ENCODE results near the gene TIGAR. TPM values are rescaled to one million over a fixed set of nuclear protein-coding genes. Genes with fewer than 3 reads are reported as not detected.

The TIGAR gene
- total RNA-seq, 1 donor from 2014 or later: 18.1 TPM

GRCh38 chr12:4277205-4277543, 43.8 kb upstream of the TIGAR start:
- TF ChIP-seq EZH2 (IDR thresholded peaks at IDR 0.05) (no peak), EZH2phosphoT487 (IDR thresholded peaks at IDR 0.05) (no peak), CTCF (IDR thresholded peaks at IDR 0.05) (no peak)
- Mint-ChIP-seq H3K36me3 (peaks cover 47% of the 10 kb centered on the region), H3K27ac (peak overlapping the region; percentile 39), H3K9me3 (no peaks in the 10 kb centered on the region), H3K27me3 (ENCODE audit: insufficient read depth, low read depth) (peaks cover 14% of the 10 kb centered on the region), H3K4me1 (peaks cover 63% of the 10 kb centered on the region), H3K4me3 (peak overlapping the region; percentile 97)
- Histone ChIP-seq H3K36me3 (peaks cover 7% of the 10 kb centered on the region), H4K20me1 (ENCODE audit: low read depth) (peaks cover 64% of the 10 kb centered on the region), H3K9me3 (ENCODE audit: low read depth) (no peaks in the 10 kb centered on the region), H3K4me1 (peaks cover 18% of the 10 kb centered on the region), H3K27ac (no peak overlapping the region), H3K27me3 (peaks cover 46% of the 10 kb centered on the region), H2AFZ (replicated peaks) (no peak overlapping the region), H3K79me2 (ENCODE audit: low read depth) (peaks cover 51% of the 10 kb centered on the region), H3K4me3 (no peak overlapping the region), H3K9ac (no peak overlapping the region), H3K4me2 (peak overlapping the region; percentile 32), H3F3A (ENCODE audit: low read depth) (peaks cover 18% of the 10 kb centered on the region)
- DNase-seq (ENCODE audit: low spot score): no peak

- peaks cover 18% of the 10 kb centered on the region for H3K4me1 ChIP-seq
- no peak for DNase-seq (ENCODE audit: low spot score)
- peaks cover 51% of the 10 kb centered on the region for H3K79me2 ChIP-seq (ENCODE audit: low read depth)
- H3K36me3 ChIP-seq: peaks cover 7% of the 10 kb centered on the region
- no peak overlapping the region for H3K9ac ChIP-seq
- Mint-ChIP-seq H3K27me3 (ENCODE audit: insufficient read depth, low read depth) (peaks cover 14% of the 10 kb centered on the region), H3K9me3 (no peaks in the 10 kb centered on the region), H3K27ac (no peak overlapping the region), H3K4me1 (peaks cover 68% of the 10 kb centered on the region), H3K4me3 (peak overlapping the region; percentile 78), H3K36me3 (peaks cover 54% of the 10 kb centered on the region)
- no peak overlapping the region for H3K27ac ChIP-seq
- no peaks in the 10 kb centered on the region for H3K9me3 ChIP-seq (ENCODE audit: low read depth)
- H3K27me3 ChIP-seq: peaks cover 39% of the 10 kb centered on the region
- TF ChIP-seq EZH2phosphoT487 (IDR thresholded peaks at IDR 0.05): no peak
- no peak for TF ChIP-seq EZH2 (IDR thresholded peaks at IDR 0.05)
- no peak for TF ChIP-seq CTCF (IDR thresholded peaks at IDR 0.05)
- H3F3A ChIP-seq (ENCODE audit: low read depth): peaks cover 11% of the 10 kb centered on the region
- H3K4me3 ChIP-seq: no peak overlapping the region
- no peak overlapping the region for H2AFZ ChIP-seq (replicated peaks)
- H3K4me2 ChIP-seq: no peak overlapping the region
- H4K20me1 ChIP-seq (ENCODE audit: low read depth): peaks cover 71% of the 10 kb centered on the region
Observed at GRCh38 chr12:4277857-4278256, 43.2 kb upstream of the TIGAR start.

- Mint-ChIP-seq H3K9me3 (no peaks in the 10 kb centered on the region), H3K27ac (no peak overlapping the region), H3K36me3 (peaks cover 58% of the 10 kb centered on the region), H3K27me3 (ENCODE audit: insufficient read depth, low read depth) (peaks cover 14% of the 10 kb centered on the region), H3K4me3 (peak overlapping the region; percentile 78), H3K4me1 (peaks cover 65% of the 10 kb centered on the region)
- Histone ChIP-seq H2AFZ (replicated peaks) (no peak overlapping the region), H3F3A (ENCODE audit: low read depth) (peaks cover 5% of the 10 kb centered on the region), H3K27me3 (peaks cover 32% of the 10 kb centered on the region), H3K4me1 (peaks cover 13% of the 10 kb centered on the region), H3K9me3 (ENCODE audit: low read depth) (no peaks in the 10 kb centered on the region), H4K20me1 (ENCODE audit: low read depth) (peaks cover 78% of the 10 kb centered on the region), H3K27ac (no peak overlapping the region), H3K79me2 (ENCODE audit: low read depth) (peaks cover 51% of the 10 kb centered on the region), H3K36me3 (peaks cover 7% of the 10 kb centered on the region), H3K9ac (no peak overlapping the region), H3K4me3 (no peak overlapping the region), H3K4me2 (no peak overlapping the region)
- TF ChIP-seq CTCF (IDR thresholded peaks at IDR 0.05) (no peak), EZH2phosphoT487 (IDR thresholded peaks at IDR 0.05) (no peak), EZH2 (IDR thresholded peaks at IDR 0.05) (no peak)
- DNase-seq (ENCODE audit: low spot score): no peak
Observed at GRCh38 chr12:4278329-4279197, 42.5 kb upstream of the TIGAR start.

Data from neural progenitor cell (in vitro differentiated cells).